ENCODE data around the gene CD72.
A peak's percentile ranks its signal among the peaks of the same experiment; 100 is the strongest.

The CD72 gene

GRCh38 chr9:35618325-35618727 is at the start of gene CD72:
Gene CD72 (minus strand): TSS chr9:35618413. CDS start chr9:35618303, 110 bp downstream.
- ATAC-seq, result no peak
- no peak for DNase-seq

- ATAC-seq (no peak), DNase-seq (no peak)
Observed at GRCh38 chr9:35667939-35668338, 49.7 kb upstream of the CD72 start.

- DNase-seq, result no peak
- ATAC-seq, result no peak
Observed at GRCh38 chr9:35666549-35666948, 48.3 kb upstream of the CD72 start.

GRCh38 chr9:35666045-35666444 is 47.8 kb upstream of the CD72 start:
- DNase-seq (no peak), ATAC-seq (no peak)

- no peak for ATAC-seq
- DNase-seq, result no peak
Observed at GRCh38 chr9:35665471-35665818, 47.2 kb upstream of the CD72 start.

- ATAC-seq (peak; percentile 85), DNase-seq (peak; percentile 84)
Observed at GRCh38 chr9:35664531-35665470, 46.6 kb upstream of the CD72 start, which contains the start of gene ARHGEF39. Gene ARHGEF39 (minus strand): TSS chr9:35665195. CDS start chr9:35665169, 26 bp downstream.

GRCh38 chr9:35662437-35662836 is 44.2 kb upstream of the CD72 start:
- DNase-seq, result no peak
- no peak for ATAC-seq

- ATAC-seq, result no peak
Observed at GRCh38 chr9:35661756-35662350, 43.6 kb upstream of the CD72 start.

GRCh38 chr9:35660966-35661415 is 42.8 kb upstream of the CD72 start:
- ATAC-seq (no peak), DNase-seq (no peak)

More at GRCh38 chr9:35661756-35662350, 43.6 kb upstream of the CD72 start:
- DNase-seq, result no peak

- no peak for DNase-seq
- no peak for ATAC-seq
Observed at GRCh38 chr9:35659340-35659739, 41.1 kb upstream of the CD72 start.

- ATAC-seq (no peak), DNase-seq (no peak)
Observed at GRCh38 chr9:35658968-35659220, 40.7 kb upstream of the CD72 start.

- DNase-seq (peak; percentile 89), ATAC-seq (peak; percentile 63)
Observed at GRCh38 chr9:35658137-35658967, 40.1 kb upstream of the CD72 start, which contains the start of gene CCDC107. Gene CCDC107 (plus strand): TSS chr9:35658292. CDS start chr9:35658380, 88 bp downstream.

- ATAC-seq (peak; percentile 97), DNase-seq (peak; percentile 96)
Observed at GRCh38 chr9:35657546-35658136, 39.4 kb upstream of the CD72 start, which contains the start of gene RMRP. Gene RMRP (minus strand): TSS chr9:35658019.

GRCh38 chr9:35656831-35657545 is 38.8 kb upstream of the CD72 start:
- ATAC-seq (no peak), DNase-seq (no peak)

- ATAC-seq (no peak), DNase-seq (no peak)
Observed at GRCh38 chr9:35656348-35656747, 38.1 kb upstream of the CD72 start.

- ATAC-seq (no peak), DNase-seq (no peak)
Observed at GRCh38 chr9:35653611-35654010, 35.4 kb upstream of the CD72 start.

- no peak for ATAC-seq
- DNase-seq, result no peak
Observed at GRCh38 chr9:35652829-35653209, 34.6 kb upstream of the CD72 start.

GRCh38 chr9:35651956-35652828 is 34.0 kb upstream of the CD72 start:
- ATAC-seq (no peak), DNase-seq (no peak)

GRCh38 chr9:35650341-35651158 is 32.3 kb upstream of the CD72 start, which contains the start of gene SIT1:
Gene SIT1 (minus strand): TSS chr9:35650931. CDS start chr9:35650853, 78 bp downstream.
- DNase-seq, result peak; percentile 68
- ATAC-seq, result peak; percentile 10
